Thyroid gland (tissue), 4 donors: ENCODE measurements around the gene DENND5A. TPM values are rescaled to one million over a fixed set of nuclear protein-coding genes. Genes with fewer than 3 reads are reported as not detected.

ENCODE experiments used
- DNase-seq, 2 donors: peaks; one replicate each; pipeline ENCODE4 v3.0.0-alpha.2; 2019
- H3K27ac ChIP-seq, 3 donors: fragments of 200-600 bp; sonication (generic); 1 replicate in 2 of 3; 2 replicates in 1 of 3; pipeline ENCODE4 v1.5.1; 2016 to 2019; ENCODE audit warnings: mild to moderate bottlenecking in 1 of 3, moderate library complexity in 1 of 3
- H3K27me3 ChIP-seq: fragments of 200-600 bp; sonication (generic); one replicate; pipeline ENCODE4 v1.5.1; 2019
- H3K36me3 ChIP-seq, 2 donors: fragments of 200-600 bp; sonication (generic); one replicate each; pipeline ENCODE4 v1.5.1; 2016 to 2019
- H3K4me1 ChIP-seq, 2 donors: fragments of 200-600 bp; sonication (generic); one replicate each; pipeline ENCODE4 v1.5.1; 2017 to 2019
- H3K4me3 ChIP-seq, 3 donors: fragments of 200-600 bp; sonication (generic); replicated peaks in 1 of 3; 1 replicate in 2 of 3; 2 replicates in 1 of 3; pipeline ENCODE4 v1.5.1; 2016; ENCODE audit warnings: mild to moderate bottlenecking in 1 of 3
- H3K9me3 ChIP-seq: fragments of 200-600 bp; sonication (generic); one replicate; pipeline ENCODE4 v1.5.1; 2017
- CTCF ChIP-seq, 6 experiments: fragments of 200-600 bp in 3 of 6; fragments of 450-650 bp in 3 of 6; sonication (generic) in 3 of 6; IDR thresholded peaks; one replicate each; pipeline ENCODE4 v1.5.1; 2016 to 2019; ENCODE audit warnings: antibody characterized with exemption in 6 of 6, mild to moderate bottlenecking in 2 of 6, inconsistent platforms in 1 of 6, moderate library complexity in 1 of 6
- POLR2A ChIP-seq, 2 donors: fragments of 450-650 bp; IDR thresholded peaks; one replicate each; pipeline ENCODE4 v1.6.1; 2017; ENCODE audit warnings: antibody characterized with exemption in 2 of 2, mild to moderate bottlenecking in 2 of 2, moderate library complexity in 1 of 2
- WGBS, 2 donors: methylation state at CpG; one replicate each; pipeline ENCODE4 v1.1.5; 2017; 5-methylcytosine and 5-hydroxymethylcytosine counted together
- intact Hi-C: fragments of 100-400 bp; cut with DNase I; formaldehyde crosslinking; loops from one replicate; pipeline ENCODE4 v1.15.1; 2023
- total RNA-seq, 4 donors: library from RNA; depleted of rRNA; stranded (reverse); fragments of >200 nt; gene quantifications; one replicate each; pipeline ENCODE4 v1.2.3, GENCODE V29; 2016

DENND5A gene
- total RNA-seq, 4 donors from 2014 or later: 45.6 to 80.8 (median 59.3) TPM

DNA sequence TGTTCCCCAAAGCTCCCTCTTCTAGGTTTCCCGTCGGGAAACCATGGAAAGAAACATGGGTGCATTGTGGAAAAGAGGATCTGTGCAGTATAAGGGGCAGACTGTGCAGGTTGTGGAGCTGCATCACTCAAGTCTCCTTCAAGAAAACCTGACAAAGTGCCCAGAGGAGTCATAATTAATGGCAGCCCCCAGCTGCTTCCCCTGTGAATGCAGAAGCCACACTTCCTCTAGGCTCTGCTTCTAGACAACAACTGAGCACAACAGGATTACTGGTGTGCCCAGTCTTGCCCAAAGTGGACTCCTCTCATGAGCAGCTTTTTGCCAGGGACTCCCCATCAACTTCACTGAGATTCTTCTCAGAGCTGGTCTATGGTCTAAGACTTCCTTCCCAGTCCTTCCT is 131.2 kb downstream of the DENND5A start:
- H3K4me3 ChIP-seq: no peak overlapping the region
- TF ChIP-seq CTCF (IDR thresholded peaks at IDR 0.05): no peak
- TF ChIP-seq POLR2A (IDR thresholded peaks at IDR 0.05): no peak
- peaks cover 14 to 19% of the 10 kb centered on the region in 2 donors for H3K4me1 ChIP-seq
- no peaks in the 10 kb centered on the region for H3K27me3 ChIP-seq
- H3K36me3 ChIP-seq: no peaks in the 10 kb centered on the region
- intact Hi-C loops: loop anchor here (5.0 kb wide), 1 partner anchor 112 kb away; no protein-coding TSS in a partner anchor
- 100% methylated on average over 2 of the region's 2 CpGs for whole genome bisulfite sequencing, 2 donors
- DNase-seq: no peak
- no peak overlapping the region for H3K27ac ChIP-seq
- H3K9me3 ChIP-seq: no peaks in the 10 kb centered on the region

- Histone ChIP-seq H3K36me3 (no peaks in the 10 kb centered on the region), H3K27ac (no peak overlapping the region), H3K9me3 (no peaks in the 10 kb centered on the region), H3K27me3 (no peaks in the 10 kb centered on the region), H3K4me1 (peaks cover 3% of the 10 kb centered on the region in 2 donors), H3K4me3 (no peak overlapping the region)
- DNase-seq: no peak
- no peak for TF ChIP-seq CTCF (IDR thresholded peaks at IDR 0.05)
- TF ChIP-seq POLR2A (IDR thresholded peaks at IDR 0.05): no peak
- 89 to 92% methylated on average over 5 of the region's 5 CpGs for WGBS, 2 donors
- intact Hi-C loops: loop anchor here (5.0 kb wide), 1 partner anchor 110 kb away; no protein-coding TSS in a partner anchor
Observed at GRCh38 chr11:9132203-9132878, 132.8 kb downstream of the DENND5A start.

DNA sequence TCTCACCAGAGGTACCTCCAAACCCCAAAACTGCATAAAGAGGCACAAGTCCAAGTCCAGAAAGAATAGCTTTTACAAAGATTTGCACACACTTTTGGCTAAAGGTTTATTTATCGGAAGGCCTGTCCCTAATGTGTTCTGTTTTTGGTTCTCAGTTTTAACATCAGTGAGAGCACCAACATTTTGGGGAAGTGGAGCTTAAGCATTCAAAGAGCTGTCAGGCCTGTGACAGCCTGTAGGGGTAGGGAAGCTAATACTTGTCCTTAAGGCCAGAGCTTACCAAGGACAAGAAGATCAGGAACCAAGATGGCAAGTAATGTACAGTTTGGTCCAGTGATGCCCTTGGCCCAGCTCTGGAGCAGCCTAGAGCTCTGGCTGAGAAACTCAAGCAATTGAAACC is 134.9 kb downstream of the DENND5A start:
- no peak for TF ChIP-seq CTCF (IDR thresholded peaks at IDR 0.05)
- TF ChIP-seq POLR2A (IDR thresholded peaks at IDR 0.05): no peak
- intact Hi-C loops: loop anchor here (5.0 kb wide), 1 partner anchor 108 kb away; no protein-coding TSS in a partner anchor
- WGBS, 2 donors: 89 to 95% methylated on average over 1 of the region's 1 CpG
- Histone ChIP-seq H3K4me3 (no peak overlapping the region), H3K4me1 (no peaks in the 10 kb centered on the region), H3K36me3 (no peaks in the 10 kb centered on the region), H3K9me3 (no peaks in the 10 kb centered on the region), H3K27ac (no peak overlapping the region), H3K27me3 (no peaks in the 10 kb centered on the region)
- no peak for DNase-seq

DNA sequence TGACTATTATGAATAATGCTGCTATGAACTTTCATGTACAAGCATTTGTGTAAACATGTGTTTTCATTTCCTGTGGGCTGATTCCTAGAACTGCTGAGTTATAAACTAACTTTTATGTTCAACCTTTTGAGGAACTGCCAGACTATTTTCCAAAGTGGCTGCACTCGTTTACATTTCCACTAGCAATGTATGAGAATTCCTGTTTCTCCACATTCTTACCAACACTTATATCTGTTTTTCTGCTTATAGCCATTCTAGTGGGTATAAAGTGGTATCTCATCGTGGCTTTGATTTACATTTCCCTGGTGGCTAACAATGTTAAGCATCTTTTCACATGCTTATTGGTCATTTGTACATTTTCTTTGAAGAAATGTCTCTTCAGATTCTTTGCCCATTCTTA is 138.5 kb downstream of the DENND5A start:
- intact Hi-C loops: no loop called here
- Histone ChIP-seq H3K4me3 (no peak overlapping the region), H3K27ac (no peak overlapping the region), H3K27me3 (no peaks in the 10 kb centered on the region), H3K36me3 (no peaks in the 10 kb centered on the region), H3K9me3 (no peaks in the 10 kb centered on the region), H3K4me1 (no peaks in the 10 kb centered on the region)
- WGBS, 2 donors: 25 to 35% methylated on average over 2 of the region's 2 CpGs
- DNase-seq: no peak
- TF ChIP-seq POLR2A (IDR thresholded peaks at IDR 0.05) (no peak), CTCF (IDR thresholded peaks at IDR 0.05) (no peak)

GRCh38 chr11:9125185-9125886 is 139.8 kb downstream of the DENND5A start:
- intact Hi-C loops: no loop called here
- no peak for DNase-seq
- Histone ChIP-seq H3K36me3 (no peaks in the 10 kb centered on the region), H3K4me1 (no peaks in the 10 kb centered on the region), H3K27me3 (no peaks in the 10 kb centered on the region), H3K9me3 (no peaks in the 10 kb centered on the region), H3K27ac (no peak overlapping the region), H3K4me3 (no peak overlapping the region)
- 98 to 100% methylated on average over 2 of the region's 2 CpGs for WGBS, 2 donors
- TF ChIP-seq CTCF (IDR thresholded peaks at IDR 0.05) (no peak), POLR2A (IDR thresholded peaks at IDR 0.05) (no peak)
